HepG2 (cell line): ENCODE data around the gene SLC25A17. TPM values are rescaled to one million over a fixed set of nuclear protein-coding genes. Genes with fewer than 3 reads are reported as not detected.
A peak's percentile ranks its signal among the peaks of the same experiment; 100 is the strongest.

Experiments used
- BCLAF1 ChIP-seq: fragments of 450-650 bp; IDR thresholded peaks from 2 replicates; pipeline ENCODE4 v1.6.1; 2017; ENCODE audit warnings: mild to moderate bottlenecking
- CBX2 ChIP-seq, 2 experiments: fragments of 200-600 bp in 1 of 2; sonication (generic); formaldehyde crosslinking in 1 of 2; IDR thresholded peaks; 2 replicates each; pipeline versions ENCODE4 v1.7.0 to v1.8.1; 2018 to 2022; ENCODE audit warnings: low read depth in 2 of 2, low read length in 1 of 2, mild to moderate bottlenecking in 1 of 2, missing genetic modification reagents in 1 of 2
- CBX5 ChIP-seq: sonication (generic); formaldehyde crosslinking; IDR thresholded peaks from 2 replicates; pipeline ENCODE4 v1.4.0; 2020; ENCODE audit warnings: missing genetic modification reagents, borderline replicate concordance
- ELF1 ChIP-seq: sonication (generic); formaldehyde crosslinking; IDR thresholded peaks from 2 replicates; pipeline ENCODE4 v1.4.0; 2020; ENCODE audit warnings: missing genetic modification reagents
- HCFC1 ChIP-seq: fragments of 150-350 bp; IDR thresholded peaks from 2 replicates; pipeline ENCODE4 v1.6.1; 2014; ENCODE audit warnings: low read depth, low read length
- KLF12 ChIP-seq: sonication (generic); formaldehyde crosslinking; IDR thresholded peaks from 2 replicates; pipeline ENCODE4 v1.4.0; 2020; ENCODE audit warnings: missing genetic modification reagents, borderline replicate concordance
- KLF16 ChIP-seq, 2 experiments: sonication (generic) in 1 of 2; formaldehyde crosslinking in 1 of 2; IDR thresholded peaks; 2 replicates each; pipeline versions ENCODE4 v1.6.1 to v1.8.0; 2016 to 2023; ENCODE audit warnings: missing genetic modification reagents in 2 of 2, missing compliant biosample characterization in 1 of 2
- NFKBIZ ChIP-seq: IDR thresholded peaks from 2 replicates; pipeline ENCODE4 v1.6.1; 2018; ENCODE audit warnings: missing genetic modification reagents, missing compliant biosample characterization
- PLRG1 ChIP-seq: fragments of 450-650 bp; conservative IDR thresholded peaks from 2 replicates; pipeline ENCODE4 v1.6.1; 2016
- RAD21 ChIP-seq: fragments of 450-650 bp; formaldehyde crosslinking; IDR thresholded peaks from 2 replicates; pipeline ENCODE4 v1.5.0; 2020; ENCODE audit warnings: mild to moderate bottlenecking
- RFXAP ChIP-seq: sonication (generic); formaldehyde crosslinking; IDR thresholded peaks from 2 replicates; pipeline ENCODE4 v1.4.0; 2020; ENCODE audit warnings: missing genetic modification reagents, borderline replicate concordance
- TOPORS ChIP-seq: sonication (generic); formaldehyde crosslinking; IDR thresholded peaks from 2 replicates; pipeline ENCODE4 v1.8.0; 2023; ENCODE audit warnings: mild to moderate bottlenecking, missing genetic modification reagents
- TRIM22 ChIP-seq: fragments of 450-650 bp; IDR thresholded peaks from 2 replicates; pipeline ENCODE4 v1.6.1; 2017
- ZNF143 ChIP-seq: sonication (generic); formaldehyde crosslinking; IDR thresholded peaks from 2 replicates; pipeline ENCODE4 v1.4.0; 2020; ENCODE audit warnings: missing genetic modification reagents
- ZNF280D ChIP-seq: sonication (generic); formaldehyde crosslinking; IDR thresholded peaks from 2 replicates; pipeline ENCODE4 v1.5.1; 2020; ENCODE audit warnings: mild to moderate bottlenecking, missing genetic modification reagents
- ZNF556 ChIP-seq: sonication (generic); formaldehyde crosslinking; IDR thresholded peaks from 2 replicates; pipeline ENCODE4 v1.4.0; 2020; ENCODE audit warnings: mild to moderate bottlenecking, missing genetic modification reagents, borderline replicate concordance
- ZNF713 ChIP-seq: sonication (generic); formaldehyde crosslinking; IDR thresholded peaks from 2 replicates; pipeline ENCODE4 v1.4.0; 2020; ENCODE audit warnings: mild to moderate bottlenecking, missing genetic modification reagents
- ZSCAN31 ChIP-seq: sonication (generic); formaldehyde crosslinking; IDR thresholded peaks from 2 replicates; pipeline ENCODE4 v1.5.0; 2020; ENCODE audit warnings: low read depth, mild to moderate bottlenecking, missing genetic modification reagents
- polyA plus RNA-seq, 8 experiments: library from polyadenylated mRNA; depleted of rRNA in 3 of 8; stranded (reverse) in 7 of 8; unstranded in 1 of 8; fragments of >200 nt; fragmentation: Illumina TruSeq in 4 of 8; extraction: Trizol in 4 of 8; gene quantifications; 2 replicates each; pipeline versions ENCODE4 v1.2.1 to v1.2.3, GENCODE V29; 2011 to 2016; ENCODE audit warnings: low read depth in 4 of 8, missing spikeins in 1 of 8, mixed read lengths in 1 of 8; ENCODE audit not compliant: insufficient read depth in 1 of 8
- total RNA-seq, 5 experiments: library from RNA; depleted of rRNA; stranded (reverse); fragments of >200 nt; fragmentation: Illumina TruSeq; extraction: Trizol; gene quantifications; 2 replicates each; pipeline ENCODE4 v1.2.3, GENCODE V29; 2016; ENCODE audit warnings: low read depth in 1 of 5
- TF ChIP-seq, protein P1 (sequence below): sonication (generic); formaldehyde crosslinking; IDR thresholded peaks from 2 replicates; pipeline ENCODE4 v1.4.0; 2020; ENCODE audit warnings: missing genetic modification reagents, borderline replicate concordance

SLC25A17 gene
- total and polyA plus RNA-seq, 2 of the 13 experiments (the other 11 are each of a cell fraction or from before 2014, with no cell fraction given), result 15.7 to 27.9 TPM

GRCh38 chr22:40818747-40819598 lies at the start of gene SLC25A17 (continued):
- no peak; the same call in 1 of the 2 replicates for TF ChIP-seq ZNF280D (CRISPR knock-in tag)
- TF ChIP-seq, protein P1, sequence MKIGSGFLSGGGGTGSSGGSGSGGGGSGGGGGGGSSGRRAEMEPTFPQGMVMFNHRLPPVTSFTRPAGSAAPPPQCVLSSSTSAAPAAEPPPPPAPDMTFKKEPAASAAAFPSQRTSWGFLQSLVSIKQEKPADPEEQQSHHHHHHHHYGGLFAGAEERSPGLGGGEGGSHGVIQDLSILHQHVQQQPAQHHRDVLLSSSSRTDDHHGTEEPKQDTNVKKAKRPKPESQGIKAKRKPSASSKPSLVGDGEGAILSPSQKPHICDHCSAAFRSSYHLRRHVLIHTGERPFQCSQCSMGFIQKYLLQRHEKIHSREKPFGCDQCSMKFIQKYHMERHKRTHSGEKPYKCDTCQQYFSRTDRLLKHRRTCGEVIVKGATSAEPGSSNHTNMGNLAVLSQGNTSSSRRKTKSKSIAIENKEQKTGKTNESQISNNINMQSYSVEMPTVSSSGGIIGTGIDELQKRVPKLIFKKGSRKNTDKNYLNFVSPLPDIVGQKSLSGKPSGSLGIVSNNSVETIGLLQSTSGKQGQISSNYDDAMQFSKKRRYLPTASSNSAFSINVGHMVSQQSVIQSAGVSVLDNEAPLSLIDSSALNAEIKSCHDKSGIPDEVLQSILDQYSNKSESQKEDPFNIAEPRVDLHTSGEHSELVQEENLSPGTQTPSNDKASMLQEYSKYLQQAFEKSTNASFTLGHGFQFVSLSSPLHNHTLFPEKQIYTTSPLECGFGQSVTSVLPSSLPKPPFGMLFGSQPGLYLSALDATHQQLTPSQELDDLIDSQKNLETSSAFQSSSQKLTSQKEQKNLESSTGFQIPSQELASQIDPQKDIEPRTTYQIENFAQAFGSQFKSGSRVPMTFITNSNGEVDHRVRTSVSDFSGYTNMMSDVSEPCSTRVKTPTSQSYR, result no peak
- TF ChIP-seq ELF1 (CRISPR knock-in tag), result peak; percentile 84
- TF ChIP-seq ZSCAN31 (CRISPR knock-in tag), result no peak; the same call in 1 of the 2 replicates
- TF ChIP-seq ZNF556 (CRISPR knock-in tag), result no peak
- TF ChIP-seq BCLAF1, result no peak
- no peak for TF ChIP-seq TRIM22
- no peak for TF ChIP-seq ZNF143 (CRISPR knock-in tag)
- peak; percentile 43; the same call in 1 of the 2 replicates for TF ChIP-seq KLF12 (CRISPR knock-in tag)
- peak in 1 of 2 experiments; percentile 49; a peak in 1 of 4 replicates for TF ChIP-seq KLF16 (CRISPR knock-in tag; IDR thresholded peaks at IDR 0.05)
- no peak for TF ChIP-seq TOPORS
- TF ChIP-seq ZNF713 (CRISPR knock-in tag), result no peak
- 0 out of 2 replicates have a peak, but pooled peaks have one; percentile 65 for TF ChIP-seq NFKBIZ (CRISPR knock-in tag)
- TF ChIP-seq CBX5 (CRISPR knock-in tag), result no peak
- TF ChIP-seq RAD21 (CRISPR knock-in tag), result peak; percentile 24; the same call in 1 of the 2 replicates
- TF ChIP-seq PLRG1, result no peak
- no peak for TF ChIP-seq HCFC1
- no peak for TF ChIP-seq RFXAP (CRISPR knock-in tag)
- no peak for TF ChIP-seq CBX2 (IDR thresholded peaks at IDR 0.05; ENCODE audit: low read depth, low read length)
- TF ChIP-seq CBX2 (CRISPR knock-in tag; IDR thresholded peaks at IDR 0.05; ENCODE audit: low read depth), result no peak
